ENCODE data around the gene OXLD1. TPM values are rescaled to one million over a fixed set of nuclear protein-coding genes. Genes with fewer than 3 reads are reported as not detected.
A peak's percentile ranks its signal among the peaks of the same experiment; 100 is the strongest.
"Not testable (repeated sequence)": the region's sequence is repeated elsewhere in the genome, so short reads cannot be mapped to it uniquely, and the experiment has no call there.

OXLD1 gene
- polyA plus RNA-seq, 1 of the 3 experiments (the other 2 are of a cell fraction), result 103 TPM

DNA sequence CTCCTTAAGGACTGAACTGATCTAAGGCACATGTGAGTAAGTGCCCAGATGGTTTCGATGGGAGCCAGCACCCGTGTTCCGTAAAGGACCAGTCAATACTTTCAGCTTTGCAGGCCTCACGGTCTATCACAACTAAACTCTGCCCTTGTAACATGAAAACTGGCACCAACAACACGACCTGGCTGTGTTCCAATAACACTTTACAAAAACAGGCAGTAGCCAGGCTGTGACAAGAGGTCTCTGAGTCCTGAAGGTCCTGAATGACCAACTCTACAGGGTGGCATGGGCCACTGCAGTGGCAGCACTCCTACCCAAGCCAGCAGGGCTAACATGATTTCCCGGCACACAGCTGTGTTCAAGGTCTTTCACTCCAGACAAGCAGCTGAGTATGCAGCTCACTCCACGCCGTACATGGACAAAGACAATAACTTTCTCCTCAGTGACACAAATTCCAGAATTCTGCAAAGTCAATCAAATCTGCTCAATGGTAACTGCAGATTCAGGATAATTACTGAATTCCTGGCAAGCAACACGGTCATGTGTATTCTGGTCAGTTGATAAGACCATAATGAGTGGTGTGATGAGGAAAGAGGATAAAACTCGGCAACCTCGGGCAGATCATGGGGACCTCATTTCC, 44.8 kb downstream of the OXLD1 start:
- POLR2A ChIA-PET, result interaction anchor here (0.6 kb wide), 1 partner anchor 111 kb away, joined by 3 read pairs; no protein-coding TSS in a partner anchor
- CTCF ChIA-PET, result interaction anchor here (1.3 to 8.9 kb wide), 3 partner anchors 13 to 21 kb away, joined by 3 to 55 read pairs (median 4); no protein-coding TSS in a partner anchor

DNA sequence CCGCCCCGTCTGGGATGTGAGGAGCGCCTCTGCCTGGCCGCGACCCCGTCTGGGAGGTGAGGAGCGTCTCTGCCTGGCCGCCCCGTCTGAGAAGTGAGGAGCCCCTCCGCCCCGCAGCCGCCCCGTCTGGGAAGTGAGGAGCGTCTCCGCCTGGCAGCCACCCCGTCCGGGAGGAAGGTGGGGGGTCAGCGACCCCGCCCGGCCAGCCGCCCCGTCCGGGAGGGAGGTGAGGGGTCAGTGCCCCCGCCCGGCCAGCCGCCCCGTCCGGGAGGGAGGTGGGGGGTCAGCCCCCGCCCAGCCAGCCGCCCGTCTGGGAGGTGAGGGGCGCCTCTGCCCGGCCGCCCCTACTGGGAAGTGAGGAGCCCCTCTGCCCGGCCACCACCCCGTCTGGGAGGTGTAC, 48.1 kb downstream of the OXLD1 start:
- DNase-seq; CTCF ChIA-PET; H3K4me2 ChIP-seq; H3K27ac ChIP-seq (ENCODE audit: low read depth in 2 of 2, low read length in 1 of 2); H3K9ac ChIP-seq; H3K4me1 ChIP-seq (ENCODE audit: control insufficient read depth in 1 of 2, insufficient read depth in 2 of 2, low read depth in 1 of 2, low read length in 1 of 2); H3K9me3 ChIP-seq; H3K4me3 ChIP-seq (ENCODE audit: low read depth in 2 of 2, low read length in 1 of 2); H2AFZ ChIP-seq (ENCODE audit: low read depth); H3K9me2 ChIP-seq; POLR2A ChIA-PET; H3K27me3 ChIP-seq (ENCODE audit: insufficient read depth): not testable (repeated sequence)
- H3K36me3 ChIP-seq (replicated peaks in 1 of 2; ENCODE audit: control insufficient read depth in 1 of 2, insufficient read depth in 2 of 2, low read length in 1 of 2), result peaks cover 43 to 67% of the 10 kb centered on the region in 2 experiments
- peaks cover 62% of the 10 kb centered on the region for H4K20me1 ChIP-seq (ENCODE audit: insufficient read depth)
- peaks cover 17% of the 10 kb centered on the region for H3F3A ChIP-seq (replicated peaks; ENCODE audit: insufficient read depth)
- H3K79me2 ChIP-seq (ENCODE audit: insufficient read depth), result peaks cover 91% of the 10 kb centered on the region
- no CpG with 5 or more reads among the region's 36 CpGs for WGBS (ENCODE audit: low lambda C conversion rate)

More for the DNA sequence above, 44.8 kb downstream of the OXLD1 start:
- WGBS (ENCODE audit: low lambda C conversion rate), result 88% methylated on average over 11 of the region's 11 CpGs
- peaks cover 25% of the 10 kb centered on the region for H3F3A ChIP-seq (replicated peaks; ENCODE audit: insufficient read depth)
- H3K27ac ChIP-seq (ENCODE audit: low read depth in 2 of 2, low read length in 1 of 2), result peak overlapping the region in 1 of 2 experiments; percentile 4; a peak in 2 of 4 replicates
- no peak overlapping the region for H3K4me2 ChIP-seq
- peaks cover 49% of the 10 kb centered on the region for H4K20me1 ChIP-seq (ENCODE audit: insufficient read depth)
- no peak for TF ChIP-seq FOXJ3 (CRISPR knock-in tag; IDR thresholded peaks at IDR 0.05)
- TF ChIP-seq SMC3 (IDR thresholded peaks at IDR 0.05; ENCODE audit: low read depth, low read length), result no peak
- no peak for TF ChIP-seq NRF1 (IDR thresholded peaks at IDR 0.05; ENCODE audit: low read depth, low read length)
- TF ChIP-seq, protein P1, sequence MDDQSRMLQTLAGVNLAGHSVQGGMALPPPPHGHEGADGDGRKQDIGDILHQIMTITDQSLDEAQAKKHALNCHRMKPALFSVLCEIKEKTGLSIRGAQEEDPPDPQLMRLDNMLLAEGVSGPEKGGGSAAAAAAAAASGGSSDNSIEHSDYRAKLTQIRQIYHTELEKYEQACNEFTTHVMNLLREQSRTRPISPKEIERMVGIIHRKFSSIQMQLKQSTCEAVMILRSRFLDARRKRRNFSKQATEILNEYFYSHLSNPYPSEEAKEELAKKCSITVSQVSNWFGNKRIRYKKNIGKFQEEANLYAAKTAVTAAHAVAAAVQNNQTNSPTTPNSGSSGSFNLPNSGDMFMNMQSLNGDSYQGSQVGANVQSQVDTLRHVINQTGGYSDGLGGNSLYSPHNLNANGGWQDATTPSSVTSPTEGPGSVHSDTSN (IDR thresholded peaks at IDR 0.05), result no peak
- peak; percentile 65 for TF ChIP-seq MXI1 (IDR thresholded peaks at IDR 0.05; ENCODE audit: low read depth, low read length)
- TF ChIP-seq, protein P2, sequence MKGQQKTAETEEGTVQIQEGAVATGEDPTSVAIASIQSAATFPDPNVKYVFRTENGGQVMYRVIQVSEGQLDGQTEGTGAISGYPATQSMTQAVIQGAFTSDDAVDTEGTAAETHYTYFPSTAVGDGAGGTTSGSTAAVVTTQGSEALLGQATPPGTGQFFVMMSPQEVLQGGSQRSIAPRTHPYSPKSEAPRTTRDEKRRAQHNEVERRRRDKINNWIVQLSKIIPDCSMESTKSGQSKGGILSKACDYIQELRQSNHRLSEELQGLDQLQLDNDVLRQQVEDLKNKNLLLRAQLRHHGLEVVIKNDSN (IDR thresholded peaks at IDR 0.05; ENCODE audit: borderline replicate concordance, low read depth), result no peak
- no peak overlapping the region for H2AFZ ChIP-seq (ENCODE audit: low read depth)
- H3K4me3 ChIP-seq (ENCODE audit: low read depth in 2 of 2, low read length in 1 of 2), result no peak overlapping the region
- H3K27me3 ChIP-seq (ENCODE audit: insufficient read depth), result no peaks in the 10 kb centered on the region
- H3K79me2 ChIP-seq (ENCODE audit: insufficient read depth), result peaks cover 89% of the 10 kb centered on the region
- DNase-seq, result no peak
- peaks cover 0 to 6% of the 10 kb centered on the region in 2 experiments; a peak in 1 of 4 replicates for H3K4me1 ChIP-seq (ENCODE audit: control insufficient read depth in 1 of 2, insufficient read depth in 2 of 2, low read depth in 1 of 2, low read length in 1 of 2)
- H3K9me2 ChIP-seq, result no peaks in the 10 kb centered on the region
- H3K36me3 ChIP-seq (replicated peaks in 1 of 2; ENCODE audit: control insufficient read depth in 1 of 2, insufficient read depth in 2 of 2, low read length in 1 of 2), result peaks cover 50 to 76% of the 10 kb centered on the region in 2 experiments
- no peaks in the 10 kb centered on the region for H3K9me3 ChIP-seq
- no peak overlapping the region for H3K9ac ChIP-seq

DNA sequence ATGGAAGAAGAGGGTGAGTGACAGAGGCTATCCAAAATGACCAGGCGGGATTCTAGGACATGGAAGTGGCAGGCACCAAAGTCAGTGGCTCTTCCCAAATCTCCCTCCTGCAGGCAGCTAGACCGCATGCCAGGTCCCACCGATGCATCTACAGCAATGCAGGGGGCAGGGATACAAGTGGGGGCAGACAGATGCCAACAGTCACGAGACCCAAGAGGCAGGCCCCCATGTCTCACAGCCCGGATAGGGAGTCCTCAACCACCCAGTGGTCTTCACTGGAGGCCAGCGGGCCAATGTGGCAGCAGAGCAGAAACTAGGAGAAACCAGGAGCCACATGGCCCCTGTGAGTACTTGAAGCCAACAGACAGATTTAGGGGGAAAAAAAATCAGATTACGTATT, 49.5 kb downstream of the OXLD1 start:
- Histone ChIP-seq H3K4me1 (ENCODE audit: control insufficient read depth in 1 of 2, insufficient read depth in 2 of 2, low read depth in 1 of 2, low read length in 1 of 2) (peaks cover 0 to 6% of the 10 kb centered on the region in 2 experiments; a peak in 1 of 4 replicates), H3K4me2 (no peak overlapping the region), H2AFZ (ENCODE audit: low read depth) (no peak overlapping the region), H3K9ac (no peak overlapping the region), H3K27me3 (ENCODE audit: insufficient read depth) (no peaks in the 10 kb centered on the region), H3K9me3 (no peaks in the 10 kb centered on the region), H3K9me2 (no peaks in the 10 kb centered on the region), H3K4me3 (ENCODE audit: low read depth in 2 of 2, low read length in 1 of 2) (no peak overlapping the region), H4K20me1 (ENCODE audit: insufficient read depth) (peaks cover 69% of the 10 kb centered on the region), H3K79me2 (ENCODE audit: insufficient read depth) (peaks cover 91% of the 10 kb centered on the region), H3K36me3 (replicated peaks in 1 of 2; ENCODE audit: control insufficient read depth in 1 of 2, insufficient read depth in 2 of 2, low read length in 1 of 2) (peaks cover 52 to 66% of the 10 kb centered on the region in 2 experiments), H3F3A (replicated peaks; ENCODE audit: insufficient read depth) (peaks cover 10% of the 10 kb centered on the region), H3K27ac (ENCODE audit: low read depth in 2 of 2, low read length in 1 of 2) (no peak overlapping the region)
- CTCF ChIA-PET, result interaction anchor here (1.3 kb wide), 1 partner anchor 16 kb away, joined by 5 read pairs; no protein-coding TSS in a partner anchor
- POLR2A ChIA-PET, result no interaction called here
- TF ChIP-seq EP300 (IDR thresholded peaks at IDR 0.05; ENCODE audit: borderline replicate concordance in 1 of 2, low read depth in 1 of 2, low read length in 1 of 2), result no peak
- TF ChIP-seq RAD21 (IDR thresholded peaks at IDR 0.05; ENCODE audit: low read length), result no peak
- no peak for TF ChIP-seq JUND (IDR thresholded peaks at IDR 0.05)
- no peak for DNase-seq
- 49% methylated on average over 6 of the region's 7 CpGs for WGBS (ENCODE audit: low lambda C conversion rate)
